Measurements from ENCODE around the gene FJX1.

FJX1 gene

GRCh38 chr11:35626501-35626900, 8.2 kb downstream of the FJX1 start:
- H3K4me3 ChIP-seq (ENCODE audit: low read length): no peak overlapping the region
- no peaks in the 10 kb centered on the region for H3K9me3 ChIP-seq (ENCODE audit: control insufficient read depth, insufficient read depth, low read length)
- H3K9me2 ChIP-seq (replicated peaks; ENCODE audit: control insufficient read depth, low read length): no peaks in the 10 kb centered on the region
- peaks cover 5% of the 10 kb centered on the region; the same call in 1 of the 2 replicates for H3K27me3 ChIP-seq (ENCODE audit: control insufficient read depth, low read length)
- H3K79me2 ChIP-seq (ENCODE audit: control insufficient read depth, low read length): no peaks in the 10 kb centered on the region
- no peaks in the 10 kb centered on the region for H4K20me1 ChIP-seq (ENCODE audit: control insufficient read depth, insufficient read depth, low read depth, low read length)
- no peaks in the 10 kb centered on the region for H3K4me1 ChIP-seq (ENCODE audit: control insufficient read depth, low read length)
- H3K36me3 ChIP-seq (ENCODE audit: control insufficient read depth, low read length): no peaks in the 10 kb centered on the region
- no peak for TF ChIP-seq EZH2phosphoT487 (IDR thresholded peaks at IDR 0.05; ENCODE audit: borderline replicate concordance, low read length)
- no peak for TF ChIP-seq CTCF (IDR thresholded peaks at IDR 0.05; ENCODE audit: low read depth, low read length, poor library complexity, severe bottlenecking)
- H3K27ac ChIP-seq (ENCODE audit: low read depth, low read length): no peak overlapping the region
- no peak overlapping the region for H3K4me2 ChIP-seq (ENCODE audit: low read length)
- no peaks in the 10 kb centered on the region for H3F3A ChIP-seq (ENCODE audit: control insufficient read depth, insufficient read depth)

- H3K4me2 ChIP-seq (ENCODE audit: low read length): no peak overlapping the region
- H4K20me1 ChIP-seq (ENCODE audit: control insufficient read depth, insufficient read depth, low read depth, low read length): no peaks in the 10 kb centered on the region
- H3K9me2 ChIP-seq (replicated peaks; ENCODE audit: control insufficient read depth, low read length): no peaks in the 10 kb centered on the region
- no peaks in the 10 kb centered on the region for H3K9me3 ChIP-seq (ENCODE audit: control insufficient read depth, insufficient read depth, low read length)
- no peaks in the 10 kb centered on the region for H3F3A ChIP-seq (ENCODE audit: control insufficient read depth, insufficient read depth)
- H3K4me1 ChIP-seq (ENCODE audit: control insufficient read depth, low read length): no peaks in the 10 kb centered on the region
- H3K79me2 ChIP-seq (ENCODE audit: control insufficient read depth, low read length): no peaks in the 10 kb centered on the region
- no peak overlapping the region for H3K27ac ChIP-seq (ENCODE audit: low read depth, low read length)
- TF ChIP-seq CTCF (IDR thresholded peaks at IDR 0.05; ENCODE audit: low read depth, low read length, poor library complexity, severe bottlenecking): no peak
- H3K36me3 ChIP-seq (ENCODE audit: control insufficient read depth, low read length): no peaks in the 10 kb centered on the region
- no peaks in the 10 kb centered on the region for H3K27me3 ChIP-seq (ENCODE audit: control insufficient read depth, low read length)
- no peak overlapping the region for H3K4me3 ChIP-seq (ENCODE audit: low read length)
Observed at GRCh38 chr11:35629511-35629910, 11.3 kb downstream of the FJX1 start.

- H3K9me3 ChIP-seq (ENCODE audit: control insufficient read depth, insufficient read depth, low read length): no peaks in the 10 kb centered on the region
- H4K20me1 ChIP-seq (ENCODE audit: control insufficient read depth, insufficient read depth, low read depth, low read length): no peaks in the 10 kb centered on the region
- H3K27me3 ChIP-seq (ENCODE audit: control insufficient read depth, low read length): no peaks in the 10 kb centered on the region
- H3K4me1 ChIP-seq (ENCODE audit: control insufficient read depth, low read length): no peaks in the 10 kb centered on the region
- no peak overlapping the region for H3K4me2 ChIP-seq (ENCODE audit: low read length)
- H3K9me2 ChIP-seq (replicated peaks; ENCODE audit: control insufficient read depth, low read length): no peaks in the 10 kb centered on the region
- TF ChIP-seq CTCF (IDR thresholded peaks at IDR 0.05; ENCODE audit: low read depth, low read length, poor library complexity, severe bottlenecking) (no peak), EZH2phosphoT487 (IDR thresholded peaks at IDR 0.05; ENCODE audit: borderline replicate concordance, low read length) (no peak)
- no peak overlapping the region for H3K27ac ChIP-seq (ENCODE audit: low read depth, low read length)
- no peaks in the 10 kb centered on the region for H3K79me2 ChIP-seq (ENCODE audit: control insufficient read depth, low read length)
- no peaks in the 10 kb centered on the region for H3K36me3 ChIP-seq (ENCODE audit: control insufficient read depth, low read length)
- no peaks in the 10 kb centered on the region for H3F3A ChIP-seq (ENCODE audit: control insufficient read depth, insufficient read depth)
- H3K4me3 ChIP-seq (ENCODE audit: low read length): no peak overlapping the region
Observed at GRCh38 chr11:35629914-35630313, 11.7 kb downstream of the FJX1 start.

- Histone ChIP-seq H4K20me1 (ENCODE audit: control insufficient read depth, insufficient read depth, low read depth, low read length) (no peaks in the 10 kb centered on the region), H3K4me2 (ENCODE audit: low read length) (no peak overlapping the region), H3K4me1 (ENCODE audit: control insufficient read depth, low read length) (no peaks in the 10 kb centered on the region), H3K79me2 (ENCODE audit: control insufficient read depth, low read length) (no peaks in the 10 kb centered on the region), H3K9me2 (replicated peaks; ENCODE audit: control insufficient read depth, low read length) (no peaks in the 10 kb centered on the region), H3K36me3 (ENCODE audit: control insufficient read depth, low read length) (no peaks in the 10 kb centered on the region), H3K9me3 (ENCODE audit: control insufficient read depth, insufficient read depth, low read length) (no peaks in the 10 kb centered on the region), H3K4me3 (ENCODE audit: low read length) (no peak overlapping the region), H3F3A (ENCODE audit: control insufficient read depth, insufficient read depth) (no peaks in the 10 kb centered on the region), H3K27me3 (ENCODE audit: control insufficient read depth, low read length) (peaks cover 3% of the 10 kb centered on the region; the same call in 1 of the 2 replicates), H3K27ac (ENCODE audit: low read depth, low read length) (no peak overlapping the region)
- no peak for TF ChIP-seq CTCF (IDR thresholded peaks at IDR 0.05; ENCODE audit: low read depth, low read length, poor library complexity, severe bottlenecking)
- TF ChIP-seq EZH2phosphoT487 (IDR thresholded peaks at IDR 0.05; ENCODE audit: borderline replicate concordance, low read length): no peak
Observed at GRCh38 chr11:35631891-35632290, 13.6 kb downstream of the FJX1 start.

Measured in DOHH2 (cell line).